D721Med (cell line): Measurements from ENCODE around the gene CADM1.
A peak's percentile ranks its signal among the peaks of the same experiment; 100 is the strongest.

Experiments
- DNase-seq: peaks from one replicate; pipeline ENCODE4 v3.0.0; 2011; ENCODE audit warnings: low spot score; ENCODE audit not compliant: insufficient read length
- FAIRE-seq: peaks from 2 replicates; lab custom pipeline; 2011; peaks lifted over from hg19 to GRCh38; lab: Jason Lieb, UNC
- TF ChIP-seq, protein P1 (sequence below): IDR thresholded peaks from 2 replicates; pipeline ENCODE4 v1.5.1; 2012; ENCODE audit warnings: mild to moderate bottlenecking, control low read depth; ENCODE audit not compliant: insufficient read depth; ENCODE audit errors: missing control alignments

The CADM1 gene

GRCh38 chr11:115316696-115317095 lies 187.5 kb downstream of the CADM1 start:
- FAIRE-seq (peak; percentile 61), DNase-seq (no peak)
- TF ChIP-seq, protein P1, sequence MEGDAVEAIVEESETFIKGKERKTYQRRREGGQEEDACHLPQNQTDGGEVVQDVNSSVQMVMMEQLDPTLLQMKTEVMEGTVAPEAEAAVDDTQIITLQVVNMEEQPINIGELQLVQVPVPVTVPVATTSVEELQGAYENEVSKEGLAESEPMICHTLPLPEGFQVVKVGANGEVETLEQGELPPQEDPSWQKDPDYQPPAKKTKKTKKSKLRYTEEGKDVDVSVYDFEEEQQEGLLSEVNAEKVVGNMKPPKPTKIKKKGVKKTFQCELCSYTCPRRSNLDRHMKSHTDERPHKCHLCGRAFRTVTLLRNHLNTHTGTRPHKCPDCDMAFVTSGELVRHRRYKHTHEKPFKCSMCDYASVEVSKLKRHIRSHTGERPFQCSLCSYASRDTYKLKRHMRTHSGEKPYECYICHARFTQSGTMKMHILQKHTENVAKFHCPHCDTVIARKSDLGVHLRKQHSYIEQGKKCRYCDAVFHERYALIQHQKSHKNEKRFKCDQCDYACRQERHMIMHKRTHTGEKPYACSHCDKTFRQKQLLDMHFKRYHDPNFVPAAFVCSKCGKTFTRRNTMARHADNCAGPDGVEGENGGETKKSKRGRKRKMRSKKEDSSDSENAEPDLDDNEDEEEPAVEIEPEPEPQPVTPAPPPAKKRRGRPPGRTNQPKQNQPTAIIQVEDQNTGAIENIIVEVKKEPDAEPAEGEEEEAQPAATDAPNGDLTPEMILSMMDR = no peak

DNA sequence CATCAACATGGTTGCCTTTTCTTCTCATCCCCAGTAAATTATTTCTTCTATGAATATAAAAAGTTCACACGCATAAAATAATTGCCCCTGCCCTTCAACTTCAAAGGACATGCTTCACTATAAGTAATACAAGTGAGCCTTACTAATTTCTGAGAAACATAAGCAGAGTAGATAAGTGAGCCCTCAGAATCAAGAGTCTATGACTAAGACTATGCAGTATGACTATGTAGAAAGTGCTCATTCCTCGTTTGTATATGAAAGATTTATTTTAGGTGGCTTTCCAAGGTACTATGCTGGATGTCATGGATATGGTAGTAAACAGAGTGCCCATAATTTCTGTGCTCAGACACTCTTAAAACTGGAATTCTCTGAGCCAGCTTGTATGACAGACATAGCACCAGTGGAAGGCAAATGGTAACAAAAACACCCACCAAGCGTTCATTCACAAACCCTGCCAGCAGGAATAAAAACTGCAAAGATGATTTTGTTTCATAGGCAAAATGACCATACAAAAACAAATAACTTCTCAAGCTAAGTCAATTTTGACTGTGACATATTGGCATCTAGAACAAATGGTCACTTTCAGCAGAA lies 189.8 kb downstream of the CADM1 start:
- TF ChIP-seq, protein P1 = no peak
- FAIRE-seq = peak; percentile 67
- no peak for DNase-seq

DNA sequence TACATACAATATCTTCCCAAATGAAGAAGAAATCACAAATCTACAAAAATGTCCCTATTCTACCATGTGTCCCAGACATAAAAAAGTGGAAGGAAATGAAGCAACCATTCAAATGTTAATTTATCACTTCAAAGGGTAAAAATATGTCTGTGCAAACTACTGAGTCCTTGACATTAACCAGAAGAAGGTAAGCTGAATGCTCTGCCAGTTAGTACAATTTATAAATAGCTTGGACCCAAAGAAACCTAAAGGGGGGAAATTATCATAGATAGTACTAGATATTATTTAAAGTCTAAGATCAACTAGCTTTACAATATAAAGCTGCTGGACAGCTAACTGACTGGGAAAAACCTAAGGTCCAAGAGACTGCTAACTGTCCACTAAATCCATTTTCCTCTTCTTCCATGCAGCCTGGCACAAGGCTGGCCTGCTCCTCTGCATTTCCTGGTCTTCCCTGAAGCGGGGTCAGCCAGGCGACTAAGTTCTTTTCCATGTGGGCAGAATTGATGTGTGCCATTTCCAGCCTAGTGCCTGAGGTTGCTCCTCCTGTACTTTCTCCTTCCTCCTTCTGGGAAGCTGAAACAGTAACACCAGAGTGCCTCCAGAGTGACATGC lies 190.9 kb downstream of the CADM1 start:
- no peak for FAIRE-seq
- TF ChIP-seq, protein P1 = no peak
- DNase-seq = no peak

DNA sequence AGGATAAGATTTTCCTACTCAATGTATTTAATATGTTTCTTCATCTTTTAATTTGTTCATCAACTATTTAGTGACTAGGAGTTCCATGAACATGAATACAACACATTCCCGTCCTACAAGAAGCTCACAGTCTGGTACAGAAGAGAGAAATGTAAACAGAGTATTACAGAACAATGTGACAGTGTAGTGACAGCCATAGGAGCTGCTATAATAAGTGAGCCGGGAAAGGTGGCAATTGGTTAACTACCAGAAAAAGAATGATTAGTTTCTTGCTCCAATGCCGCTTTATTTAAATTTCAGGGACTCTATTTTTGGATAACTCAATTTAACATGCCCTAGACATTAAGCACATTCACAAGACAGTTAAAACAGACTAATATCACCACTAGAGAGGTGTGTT lies 192.3 kb downstream of the CADM1 start:
- FAIRE-seq (no peak), DNase-seq (no peak)
- TF ChIP-seq, protein P1 = no peak

- TF ChIP-seq, protein P1 = no peak
- no peak for DNase-seq
- peak; percentile 80 for FAIRE-seq
These were observed 197.5 kb downstream of the CADM1 start for GRCh38 chr11:115306689-115307088.

DNA sequence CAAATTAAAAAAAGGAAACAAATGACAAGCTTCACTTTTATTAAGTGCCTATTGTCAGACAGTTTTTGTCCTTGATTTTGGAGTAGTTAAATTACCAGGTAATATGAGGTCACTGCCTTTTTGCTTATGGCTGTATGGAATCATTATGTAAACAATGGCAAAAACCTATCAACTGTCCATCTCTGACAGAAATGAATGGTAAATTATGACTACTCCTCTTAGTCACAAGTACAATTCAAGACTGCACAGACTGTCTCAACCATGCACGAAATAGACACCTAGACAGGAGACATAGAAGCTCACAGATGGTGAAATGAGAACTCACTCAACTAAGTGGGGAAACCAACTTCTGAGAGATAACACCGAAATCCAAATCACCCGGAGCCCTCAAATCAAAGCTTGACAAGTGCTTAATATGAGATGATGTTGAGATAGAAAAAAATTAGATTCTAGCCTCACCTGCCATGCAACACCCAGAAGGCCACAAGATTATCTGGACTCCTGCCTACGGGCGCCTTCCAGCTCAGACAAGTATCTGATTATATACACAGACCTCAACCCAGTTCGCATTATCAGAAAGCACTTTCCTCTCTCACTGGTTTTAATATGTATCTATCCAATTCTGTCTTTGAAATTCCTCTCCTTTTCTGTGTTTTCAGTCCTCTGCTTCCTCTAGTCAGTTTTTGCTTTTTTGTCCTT lies 199.3 kb downstream of the CADM1 start:
- DNase-seq (no peak), FAIRE-seq (peak; percentile 55)
- TF ChIP-seq, protein P1 = no peak
